GM12878 (cell line): ENCODE data around the gene CLEC1A. TPM values are rescaled to one million over a fixed set of nuclear protein-coding genes. Genes with fewer than 3 reads are reported as not detected.

Experiments
- ATAC-seq: fragments of 200-7000 bp; cut with Tn5 transposase; 3 replicates; pipeline ENCODE4 v1.9.1; 2020; ENCODE audit warnings: mild to moderate bottlenecking, moderate library complexity
- BruUV-seq: library from RNA; stranded (reverse); fragments of 400-500 nt; replicated peaks from 2 replicates; lab custom pipeline; 2021; lab: Mats Ljungman, UMichigan
- CTCF ChIA-PET: fragments of 300-600 bp; sonication (Branson Sonifier 250); formaldehyde crosslinking; extraction: SDS; loops from one replicate; lab custom pipeline; 2021; ENCODE audit warnings: inconsistent platforms; lab: Yijun Ruan, JAX
- POLR2A ChIA-PET: fragments of 350-600 bp; formaldehyde crosslinking; extraction: SDS; loops from one replicate; lab custom pipeline; 2021; ENCODE audit warnings: inconsistent platforms; lab: Charles Lee
- RAD21 ChIA-PET: fragments of 300-600 bp; sonication (Branson Sonifier 250); formaldehyde crosslinking; loops from one replicate; lab custom pipeline; 2023; ENCODE audit warnings: antibody characterized with exemption; ENCODE audit not compliant: unreplicated experiment; lab: Charles Lee
- SMC1A ChIA-PET: fragments of 300-600 bp; sonication (Branson Sonifier 250); formaldehyde crosslinking; loops from one replicate; lab custom pipeline; 2023; ENCODE audit not compliant: unreplicated experiment, uncharacterized antibody; lab: Charles Lee
- DNase-seq: peaks from one replicate; pipeline ENCODE4 v3.0.0-alpha.2; 2011; ENCODE audit warnings: low read depth, low spot score
- FAIRE-seq: peaks from 3 replicates; lab custom pipeline; 2011; peaks lifted over from hg19 to GRCh38; lab: Jason Lieb, UNC
- H2AFZ ChIP-seq: 2 replicates; pipeline ENCODE4 v1.6.0; 2011; ENCODE audit warnings: low read depth, low read length, control low read depth; ENCODE audit not compliant: control insufficient read depth
- H3K27ac ChIP-seq: 2 replicates; pipeline ENCODE4 v1.5.1; 2011; ENCODE audit warnings: control low read depth; ENCODE audit not compliant: control insufficient read depth, insufficient read depth
- H3K27me3 ChIP-seq, 2 experiments: replicated peaks in 1 of 2; 2 replicates each; pipeline versions ENCODE4 v1.6.0 to v1.6.1; 2011; ENCODE audit warnings: low read length in 1 of 2; ENCODE audit not compliant: control insufficient read depth in 2 of 2, insufficient read depth in 2 of 2
- H3K36me3 ChIP-seq, 2 experiments: 2 replicates each; pipeline ENCODE4 v1.5.1; 2011; ENCODE audit warnings: low read length in 1 of 2; ENCODE audit not compliant: control insufficient read depth in 2 of 2, insufficient read depth in 2 of 2
- H3K4me1 ChIP-seq: 2 replicates; pipeline ENCODE4 v1.6.1; 2011; ENCODE audit warnings: mild to moderate bottlenecking, low read length, moderate library complexity, mixed read lengths; ENCODE audit not compliant: control insufficient read depth, insufficient read depth
- H3K4me2 ChIP-seq: 2 replicates; pipeline ENCODE4 v1.6.0; 2011; ENCODE audit warnings: control low read depth; ENCODE audit not compliant: control insufficient read depth, insufficient read depth
- H3K4me3 ChIP-seq: fragments of 200-600 bp; sonication (generic); 2 replicates; pipeline ENCODE4 v1.5.1; 2016
- H3K79me2 ChIP-seq: 2 replicates; pipeline ENCODE4 v1.6.0; 2011; ENCODE audit warnings: low read length; ENCODE audit not compliant: control insufficient read depth, insufficient read depth
- H3K9ac ChIP-seq: 2 replicates; pipeline ENCODE4 v1.8.0; 2011; ENCODE audit warnings: low read length, control low read depth, mixed read lengths; ENCODE audit not compliant: control insufficient read depth, insufficient read depth
- H3K9me3 ChIP-seq: replicated peaks from 3 replicates; pipeline ENCODE4 v1.5.1; 2011; ENCODE audit warnings: mild to moderate bottlenecking, low read length; ENCODE audit not compliant: control insufficient read depth, insufficient read depth
- H4K20me1 ChIP-seq: 2 replicates; pipeline ENCODE4 v1.6.0; 2011; ENCODE audit not compliant: control insufficient read depth, insufficient read depth
- CHD2 ChIP-seq: IDR thresholded peaks from 2 replicates; pipeline ENCODE4 v1.6.1; 2011; ENCODE audit warnings: low read depth, low read length, improper control_type of control experiment, borderline replicate concordance
- EED ChIP-seq: sonication (generic); IDR thresholded peaks from 2 replicates; pipeline ENCODE4 v1.6.1; 2016; ENCODE audit warnings: antibody characterized with exemption, low read depth
- ESRRA ChIP-seq: IDR thresholded peaks from 2 replicates; pipeline ENCODE4 v1.6.1; 2012; ENCODE audit warnings: mild to moderate bottlenecking, low read length, improper control_type of control experiment
- GABPA ChIP-seq: IDR thresholded peaks from 2 replicates; pipeline ENCODE4 v1.6.1; 2014; ENCODE audit warnings: antibody characterized with exemption, low read depth, mild to moderate bottlenecking, inconsistent platforms
- NFYB ChIP-seq: IDR thresholded peaks from 2 replicates; pipeline ENCODE4 v1.6.1; 2011; ENCODE audit warnings: low read depth, mild to moderate bottlenecking, low read length, improper control_type of control experiment, moderate library complexity; ENCODE audit not compliant: insufficient read depth
- NR2C2 ChIP-seq: IDR thresholded peaks from 2 replicates; pipeline ENCODE4 v1.6.1; 2011; ENCODE audit warnings: borderline replicate concordance, low read depth; ENCODE audit not compliant: control insufficient read depth, insufficient read length
- NRF1 ChIP-seq: conservative IDR thresholded peaks from 2 replicates; pipeline ENCODE4 v1.6.1; 2011; ENCODE audit warnings: mild to moderate bottlenecking, low read depth, low read length, improper control_type of control experiment
- POLR2AphosphoS2 ChIP-seq: IDR thresholded peaks from 2 replicates; pipeline ENCODE4 v1.6.1; 2011; ENCODE audit warnings: low read depth, mild to moderate bottlenecking, low read length, improper control_type of control experiment, moderate library complexity
- SIX5 ChIP-seq: IDR thresholded peaks from 2 replicates; pipeline ENCODE4 v1.6.1; 2011; ENCODE audit warnings: mild to moderate bottlenecking, low read depth, low read length, moderate library complexity; ENCODE audit not compliant: severe bottlenecking
- SREBF1 ChIP-seq: IDR thresholded peaks from 2 replicates; pipeline ENCODE4 v1.6.1; 2012; ENCODE audit warnings: mild to moderate bottlenecking, low read length
- SUPT20H ChIP-seq: IDR thresholded peaks from 2 replicates; pipeline ENCODE4 v1.6.1; 2011; ENCODE audit warnings: low read depth, mild to moderate bottlenecking, low read length, moderate library complexity, borderline replicate concordance; ENCODE audit not compliant: control insufficient read depth
- TAF1 ChIP-seq: IDR thresholded peaks from 2 replicates; pipeline ENCODE4 v1.6.1; 2011; ENCODE audit warnings: mild to moderate bottlenecking, low read depth, low read length, borderline replicate concordance
- TBL1XR1 ChIP-seq: IDR thresholded peaks from 2 replicates; pipeline ENCODE4 v1.6.1; 2012; ENCODE audit warnings: low read depth, low read length, improper control_type of control experiment
- ZNF622 ChIP-seq: fragments of 450-650 bp; IDR thresholded peaks from 2 replicates; pipeline ENCODE4 v1.6.1; 2017; ENCODE audit warnings: mild to moderate bottlenecking, inconsistent platforms
- ZSCAN29 ChIP-seq: fragments of 450-650 bp; IDR thresholded peaks from 2 replicates; pipeline ENCODE4 v1.6.1; 2017; ENCODE audit warnings: mild to moderate bottlenecking, moderate library complexity
- ZZZ3 ChIP-seq: IDR thresholded peaks from 2 replicates; pipeline ENCODE4 v1.6.1; 2011; ENCODE audit warnings: low read depth; ENCODE audit not compliant: control insufficient read depth, insufficient read length
- WGBS: methylation state at CpG from one replicate; pipeline ENCODE4 v1.1.6; 2016; ENCODE audit warnings: low lambda C conversion rate; ENCODE audit not compliant: insufficient replicate concordance, insufficient coverage; ENCODE audit errors: missing lambda C conversion rate; 5-methylcytosine and 5-hydroxymethylcytosine counted together
- in situ Hi-C: fragments of 300-500 bp; cut with MboI; formaldehyde crosslinking; loops from 9 replicates; pipeline ENCODE4 v1.14.3; 2018; ENCODE audit warnings: mixed read lengths
- intact Hi-C: fragments of 100-400 bp; cut with micrococcal nuclease; formaldehyde crosslinking; loops from one replicate; pipeline ENCODE4 v1.14.2; 2022; ENCODE audit not compliant: unreplicated experiment
- polyA plus RNA-seq, 11 experiments: library from polyadenylated mRNA; depleted of rRNA in 4 of 11; unstranded in 6 of 11; stranded (reverse) in 5 of 11; fragments of >200 nt; fragmentation: Nextera tagmentation in 4 of 11; fragmentation: Illumina TruSeq in 1 of 11; extraction: Ambion mirVana in 4 of 11; extraction: Trizol in 1 of 11; gene quantifications; 1 replicate in 1 of 11; 2 replicates in 10 of 11; pipeline versions ENCODE4 v1.2.1 to v1.2.3, GENCODE V29; 2011 to 2016; ENCODE audit warnings: inconsistent platforms in 2 of 11, missing spikeins in 2 of 11, low read depth in 1 of 11
- total RNA-seq, 4 experiments: library from RNA; depleted of rRNA in 3 of 4; stranded (reverse); fragments of >200 nt in 3 of 4; fragmentation: Illumina TruSeq in 1 of 4; extraction: Trizol in 1 of 4; gene quantifications; 2 replicates each; pipeline versions ENCODE4 v1.2.1 to v1.2.3, GENCODE V29; 2013 to 2021
- TF ChIP-seq, protein P1 (sequence below): fragments of 450-650 bp; IDR thresholded peaks from 2 replicates; pipeline ENCODE4 v1.6.1; 2017; ENCODE audit warnings: mild to moderate bottlenecking, moderate library complexity

CLEC1A gene
- total and polyA plus RNA-seq, 10 of the 15 experiments (the other 5 are each of a cell fraction or from before 2014, with no cell fraction given) = not detected

DNA sequence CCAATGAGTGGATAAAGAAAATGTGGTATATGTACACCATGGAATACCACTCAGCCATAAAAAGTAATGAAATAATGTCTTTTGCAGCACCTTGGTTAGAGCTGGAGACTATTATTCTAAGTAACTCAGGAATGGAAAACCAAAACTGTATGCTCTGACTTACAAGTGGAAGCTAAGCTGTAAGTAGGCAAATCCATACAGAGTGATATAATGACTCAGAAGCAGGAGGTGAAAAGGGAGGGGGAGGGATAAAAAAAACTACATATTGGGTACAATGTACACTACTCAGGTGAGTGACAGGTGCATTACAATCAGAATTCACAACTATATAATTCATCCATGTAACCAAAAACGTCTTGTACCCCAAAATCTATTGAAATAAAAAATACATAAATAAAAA, 15.1 kb upstream of the CLEC1A start:
- POLR2A ChIA-PET = no interaction called here
- no peak overlapping the region for H3K4me3 ChIP-seq
- H2AFZ ChIP-seq = no peak overlapping the region
- intact Hi-C loops = no loop called here
- no peaks in the 10 kb centered on the region for H3K27me3 ChIP-seq
- H3K27ac ChIP-seq = no peak overlapping the region
- TF ChIP-seq SIX5 (no peak), POLR2AphosphoS2 (no peak), EED (no peak), SREBF1 (no peak), NFYB (no peak), ZZZ3 (no peak)
- TF ChIP-seq, all 136 proteins: peak for 0
- Histone ChIP-seq H3K4me2 (no peak overlapping the region), H3K79me2 (no peaks in the 10 kb centered on the region), H3K9ac (no peak overlapping the region), H3K9me3 (no peaks in the 10 kb centered on the region), H3K36me3 (no peaks in the 10 kb centered on the region), H3K4me1 (no peaks in the 10 kb centered on the region), H4K20me1 (no peaks in the 10 kb centered on the region)
- ChIA-PET CTCF (no interaction called here), SMC1A (no interaction called here), RAD21 (no interaction called here)
- FAIRE-seq = no peak
- BruUV-seq = no TSS peak
- WGBS = 0% methylated on average over 1 of the region's 1 CpG
- ATAC-seq = no peak
- in situ Hi-C loops = no loop called here
- DNase-seq = no peak

GRCh38 chr12:10113075-10113474, 14.3 kb upstream of the CLEC1A start:
- Histone ChIP-seq H3K4me2 (no peak overlapping the region), H4K20me1 (no peaks in the 10 kb centered on the region), H2AFZ (no peak overlapping the region), H3K27me3 (no peaks in the 10 kb centered on the region), H3K9me3 (no peaks in the 10 kb centered on the region), H3K4me1 (no peaks in the 10 kb centered on the region), H3K27ac (no peak overlapping the region), H3K4me3 (no peak overlapping the region), H3K36me3 (no peaks in the 10 kb centered on the region), H3K9ac (no peak overlapping the region), H3K79me2 (no peaks in the 10 kb centered on the region)
- intact Hi-C loops (no loop called here), in situ Hi-C loops (no loop called here)
- ChIA-PET SMC1A (no interaction called here), CTCF (no interaction called here), RAD21 (no interaction called here), POLR2A (no interaction called here)
- 57% methylated on average over 1 of the region's 1 CpG for WGBS
- BruUV-seq = no TSS peak
- FAIRE-seq = no peak
- ATAC-seq = no peak
- DNase-seq = no peak
- TF ChIP-seq TBL1XR1 = no peak
- TF ChIP-seq NR2C2 = no peak
- no peak for TF ChIP-seq POLR2AphosphoS2
- TF ChIP-seq, protein P1, sequence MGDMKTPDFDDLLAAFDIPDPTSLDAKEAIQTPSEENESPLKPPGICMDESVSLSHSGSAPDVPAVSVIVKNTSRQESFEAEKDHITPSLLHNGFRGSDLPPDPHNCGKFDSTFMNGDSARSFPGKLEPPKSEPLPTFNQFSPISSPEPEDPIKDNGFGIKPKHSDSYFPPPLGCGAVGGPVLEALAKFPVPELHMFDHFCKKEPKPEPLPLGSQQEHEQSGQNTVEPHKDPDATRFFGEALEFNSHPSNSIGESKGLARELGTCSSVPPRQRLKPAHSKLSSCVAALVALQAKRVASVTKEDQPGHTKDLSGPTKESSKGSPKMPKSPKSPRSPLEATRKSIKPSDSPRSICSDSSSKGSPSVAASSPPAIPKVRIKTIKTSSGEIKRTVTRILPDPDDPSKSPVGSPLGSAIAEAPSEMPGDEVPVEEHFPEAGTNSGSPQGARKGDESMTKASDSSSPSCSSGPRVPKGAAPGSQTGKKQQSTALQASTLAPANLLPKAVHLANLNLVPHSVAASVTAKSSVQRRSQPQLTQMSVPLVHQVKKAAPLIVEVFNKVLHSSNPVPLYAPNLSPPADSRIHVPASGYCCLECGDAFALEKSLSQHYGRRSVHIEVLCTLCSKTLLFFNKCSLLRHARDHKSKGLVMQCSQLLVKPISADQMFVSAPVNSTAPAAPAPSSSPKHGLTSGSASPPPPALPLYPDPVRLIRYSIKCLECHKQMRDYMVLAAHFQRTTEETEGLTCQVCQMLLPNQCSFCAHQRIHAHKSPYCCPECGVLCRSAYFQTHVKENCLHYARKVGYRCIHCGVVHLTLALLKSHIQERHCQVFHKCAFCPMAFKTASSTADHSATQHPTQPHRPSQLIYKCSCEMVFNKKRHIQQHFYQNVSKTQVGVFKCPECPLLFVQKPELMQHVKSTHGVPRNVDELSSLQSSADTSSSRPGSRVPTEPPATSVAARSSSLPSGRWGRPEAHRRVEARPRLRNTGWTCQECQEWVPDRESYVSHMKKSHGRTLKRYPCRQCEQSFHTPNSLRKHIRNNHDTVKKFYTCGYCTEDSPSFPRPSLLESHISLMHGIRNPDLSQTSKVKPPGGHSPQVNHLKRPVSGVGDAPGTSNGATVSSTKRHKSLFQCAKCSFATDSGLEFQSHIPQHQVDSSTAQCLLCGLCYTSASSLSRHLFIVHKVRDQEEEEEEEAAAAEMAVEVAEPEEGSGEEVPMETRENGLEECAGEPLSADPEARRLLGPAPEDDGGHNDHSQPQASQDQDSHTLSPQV = no peak
- TF ChIP-seq ZNF622 = no peak
- TF ChIP-seq TAF1 = no peak
- TF ChIP-seq ZSCAN29 = no peak
- TF ChIP-seq CHD2 = no peak
- TF ChIP-seq GABPA = no peak
- TF ChIP-seq ESRRA = no peak
- no peak for TF ChIP-seq SUPT20H
- TF ChIP-seq NRF1 = no peak
